Esophagus muscularis mucosa (tissue), 4 donors: ENCODE measurements around the gene ACP3. TPM values are rescaled to one million over a fixed set of nuclear protein-coding genes. Genes with fewer than 3 reads are reported as not detected.

Experiments used
- DNase-seq: peaks from one replicate; pipeline ENCODE4 v3.0.0-alpha.2; 2017; ENCODE audit errors: extremely low spot score
- H3K27ac ChIP-seq, 4 donors: fragments of 200-600 bp; sonication (generic); replicated peaks in 1 of 4; 1 replicate in 3 of 4; 2 replicates in 1 of 4; pipeline ENCODE4 v1.5.1; 2016 to 2019; ENCODE audit warnings: mild to moderate bottlenecking in 1 of 4
- H3K27me3 ChIP-seq, 4 donors: fragments of 200-600 bp; sonication (generic); one replicate each; pipeline versions ENCODE4 v1.5.1 to v1.6.0; 2016 to 2019
- H3K36me3 ChIP-seq, 4 donors: fragments of 200-600 bp; sonication (generic); one replicate each; pipeline ENCODE4 v1.5.1; 2016 to 2019
- H3K4me1 ChIP-seq, 4 donors: fragments of 200-600 bp; sonication (generic); one replicate each; pipeline ENCODE4 v1.5.1; 2016 to 2019
- H3K4me3 ChIP-seq, 4 donors: fragments of 200-600 bp; sonication (generic); 1 replicate in 2 of 4; 2 replicates in 2 of 4; pipeline ENCODE4 v1.5.1; 2016 to 2019; ENCODE audit warnings: mild to moderate bottlenecking in 4 of 4, moderate library complexity in 1 of 4
- H3K9me3 ChIP-seq, 4 donors: fragments of 200-600 bp; sonication (generic); 1 replicate in 3 of 4; 2 replicates in 1 of 4; pipeline ENCODE4 v1.5.1; 2016 to 2019
- EP300 ChIP-seq: sonication (generic); formaldehyde crosslinking; IDR thresholded peaks from one replicate; pipeline ENCODE4 v1.6.1; 2017; ENCODE audit warnings: antibody characterized with exemption
- POLR2A ChIP-seq: fragments of 450-650 bp; IDR thresholded peaks from one replicate; pipeline ENCODE4 v1.6.1; 2017; ENCODE audit warnings: antibody characterized with exemption, moderate library complexity, mild to moderate bottlenecking, low read depth
- POLR2AphosphoS5 ChIP-seq, 2 donors: sonication (generic); formaldehyde crosslinking; IDR thresholded peaks; one replicate each; pipeline ENCODE4 v1.6.1; 2017; ENCODE audit warnings: antibody characterized with exemption in 2 of 2
- WGBS: methylation state at CpG from one replicate; pipeline ENCODE4 v1.1.5; 2018; 5-methylcytosine and 5-hydroxymethylcytosine counted together
- intact Hi-C: fragments of 100-400 bp; cut with DNase I; formaldehyde crosslinking; loops from one replicate; pipeline ENCODE4 v1.15.1; 2023
- total RNA-seq, 4 donors: library from RNA; depleted of rRNA; stranded (reverse); fragments of >200 nt; gene quantifications; one replicate each; pipeline versions ENCODE4 v1.1.0 to v1.2.1, GENCODE V29; 2016
- TF ChIP-seq, protein P1 (sequence below), 3 experiments: fragments of 200-600 bp in 2 of 3; fragments of 450-650 bp in 1 of 3; sonication (generic) in 2 of 3; IDR thresholded peaks; one replicate each; pipeline ENCODE4 v1.5.1; 2017 to 2019; ENCODE audit warnings: antibody characterized with exemption in 3 of 3, mild to moderate bottlenecking in 2 of 3, moderate library complexity in 1 of 3

The ACP3 gene
- total RNA-seq, 4 donors from 2014 or later, result 0.58 to 2.8 (median 1.9) TPM

DNA sequence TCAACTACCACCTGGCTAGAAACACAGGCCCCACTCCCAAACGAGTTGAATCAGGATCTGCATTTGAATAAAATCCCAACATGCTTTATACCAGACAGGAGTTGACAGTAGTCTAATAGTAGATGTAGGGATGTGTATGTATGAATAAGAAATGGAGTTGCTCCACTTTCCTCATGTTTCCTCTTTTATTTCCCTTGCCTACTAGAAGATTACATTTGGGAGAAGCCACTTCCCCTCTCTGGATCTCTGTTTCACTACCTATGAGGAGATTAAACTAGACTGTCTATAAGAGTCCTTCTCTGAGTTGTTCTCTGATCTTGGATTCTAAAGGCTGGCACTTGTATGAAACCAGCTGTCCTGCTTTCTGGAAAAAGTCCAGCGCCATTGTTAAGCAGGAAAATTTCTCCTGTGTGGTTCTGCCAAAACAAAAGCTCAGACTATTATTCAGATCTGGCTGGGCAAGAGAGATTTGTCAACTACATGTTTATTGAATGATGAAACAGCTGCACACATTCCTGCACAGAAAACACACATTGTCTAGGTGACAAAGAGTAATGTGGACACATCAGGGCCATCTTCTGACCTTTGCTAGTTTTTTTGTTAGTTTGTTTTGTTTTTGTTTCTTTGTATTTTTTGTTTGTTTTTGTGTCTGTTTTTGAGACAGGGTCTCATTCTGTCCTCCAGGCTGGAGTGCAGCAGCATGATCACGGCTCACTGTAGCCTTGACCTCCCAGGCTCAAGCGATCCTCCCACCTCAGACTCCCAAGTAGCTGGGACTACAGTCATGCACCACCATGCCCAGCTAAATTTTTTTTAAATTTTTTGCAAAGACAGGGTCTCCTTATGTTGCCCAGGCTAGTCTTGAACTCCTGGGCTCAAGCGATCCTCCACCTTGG is 29.9 kb downstream of the ACP3 start:
- Histone ChIP-seq H3K4me3 (no peak overlapping the region), H3K36me3 (no peaks in the 10 kb centered on the region), H3K9me3 (no peaks in the 10 kb centered on the region), H3K4me1 (peaks cover 0 to 13% (median 0%) of the 10 kb centered on the region in 4 donors), H3K27ac (no peak overlapping the region), H3K27me3 (no peaks in the 10 kb centered on the region)
- 79% methylated on average over 5 of the region's 5 CpGs for WGBS
- intact Hi-C loops, result no loop called here
- TF ChIP-seq, protein P1, sequence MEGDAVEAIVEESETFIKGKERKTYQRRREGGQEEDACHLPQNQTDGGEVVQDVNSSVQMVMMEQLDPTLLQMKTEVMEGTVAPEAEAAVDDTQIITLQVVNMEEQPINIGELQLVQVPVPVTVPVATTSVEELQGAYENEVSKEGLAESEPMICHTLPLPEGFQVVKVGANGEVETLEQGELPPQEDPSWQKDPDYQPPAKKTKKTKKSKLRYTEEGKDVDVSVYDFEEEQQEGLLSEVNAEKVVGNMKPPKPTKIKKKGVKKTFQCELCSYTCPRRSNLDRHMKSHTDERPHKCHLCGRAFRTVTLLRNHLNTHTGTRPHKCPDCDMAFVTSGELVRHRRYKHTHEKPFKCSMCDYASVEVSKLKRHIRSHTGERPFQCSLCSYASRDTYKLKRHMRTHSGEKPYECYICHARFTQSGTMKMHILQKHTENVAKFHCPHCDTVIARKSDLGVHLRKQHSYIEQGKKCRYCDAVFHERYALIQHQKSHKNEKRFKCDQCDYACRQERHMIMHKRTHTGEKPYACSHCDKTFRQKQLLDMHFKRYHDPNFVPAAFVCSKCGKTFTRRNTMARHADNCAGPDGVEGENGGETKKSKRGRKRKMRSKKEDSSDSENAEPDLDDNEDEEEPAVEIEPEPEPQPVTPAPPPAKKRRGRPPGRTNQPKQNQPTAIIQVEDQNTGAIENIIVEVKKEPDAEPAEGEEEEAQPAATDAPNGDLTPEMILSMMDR (IDR thresholded peaks at IDR 0.05), result no peak
- no peak for TF ChIP-seq POLR2AphosphoS5 (IDR thresholded peaks at IDR 0.05)
- no peak for TF ChIP-seq EP300
- TF ChIP-seq POLR2A, result no peak
- no peak for DNase-seq

DNA sequence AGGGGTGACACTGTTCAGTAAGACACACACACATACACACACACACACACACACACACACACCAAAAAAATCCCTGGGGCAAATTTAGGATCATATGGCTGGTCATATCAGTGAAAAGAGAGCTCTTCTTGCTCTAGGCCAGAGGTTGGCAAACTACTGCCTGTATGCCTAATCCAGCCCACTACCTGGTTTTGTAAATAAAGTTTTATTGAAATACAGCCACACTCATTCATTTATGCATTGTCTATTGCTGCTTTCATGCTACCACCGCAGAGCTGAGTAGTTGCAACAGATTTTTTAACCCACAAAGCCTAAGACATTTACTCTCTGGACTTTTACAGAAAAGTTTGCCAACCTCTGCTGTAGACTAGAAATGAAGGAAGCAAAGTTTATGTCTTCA is 30.6 kb downstream of the ACP3 start:
- Histone ChIP-seq H3K4me3 (no peak overlapping the region), H3K4me1 (peaks cover 0 to 12% (median 3%) of the 10 kb centered on the region in 4 donors), H3K27ac (no peak overlapping the region), H3K27me3 (no peaks in the 10 kb centered on the region), H3K9me3 (no peaks in the 10 kb centered on the region), H3K36me3 (no peaks in the 10 kb centered on the region)
- intact Hi-C loops, result loop anchor here (2.0 kb wide), 1 partner anchor 107 kb away; no protein-coding TSS in a partner anchor
- TF ChIP-seq POLR2A (no peak), EP300 (no peak), POLR2AphosphoS5 (IDR thresholded peaks at IDR 0.05) (no peak)
- TF ChIP-seq, protein P1 (IDR thresholded peaks at IDR 0.05), result no peak
- no peak for DNase-seq
- WGBS, result 92% methylated on average over 1 of the region's 1 CpG

GRCh38 chr3:132348531-132348930 is 31.3 kb downstream of the ACP3 start:
- no peaks in the 10 kb centered on the region for H3K27me3 ChIP-seq
- no peaks in the 10 kb centered on the region for H3K9me3 ChIP-seq
- peaks cover 0 to 8% (median 3%) of the 10 kb centered on the region in 4 donors for H3K4me1 ChIP-seq
- WGBS, result 92% methylated on average over 1 of the region's 1 CpG
- no peak for DNase-seq
- no peak overlapping the region for H3K4me3 ChIP-seq
- TF ChIP-seq POLR2A (no peak), POLR2AphosphoS5 (IDR thresholded peaks at IDR 0.05) (no peak), EP300 (no peak)
- TF ChIP-seq, protein P1 (IDR thresholded peaks at IDR 0.05), result no peak
- H3K27ac ChIP-seq, result no peak overlapping the region
- H3K36me3 ChIP-seq, result no peaks in the 10 kb centered on the region
- intact Hi-C loops, result loop anchor here (2.0 kb wide), 1 partner anchor 106 kb away; no protein-coding TSS in a partner anchor

GRCh38 chr3:132350814-132351213 is 33.6 kb downstream of the ACP3 start:
- WGBS, result 82% methylated on average over 1 of the region's 1 CpG
- Histone ChIP-seq H3K27ac (no peak overlapping the region), H3K4me3 (no peak overlapping the region), H3K36me3 (no peaks in the 10 kb centered on the region), H3K27me3 (no peaks in the 10 kb centered on the region), H3K4me1 (peaks cover 0 to 8% (median 3%) of the 10 kb centered on the region in 4 donors), H3K9me3 (no peaks in the 10 kb centered on the region)
- intact Hi-C loops, result loop anchor here (5.0 kb wide), 1 partner anchor 46 kb away; no protein-coding TSS in a partner anchor
- TF ChIP-seq POLR2A (no peak), POLR2AphosphoS5 (IDR thresholded peaks at IDR 0.05) (no peak), EP300 (no peak)
- TF ChIP-seq, protein P1 (IDR thresholded peaks at IDR 0.05), result no peak
- DNase-seq, result no peak
